ENCODE data around the gene SPIN2B. TPM values are rescaled to one million over a fixed set of nuclear protein-coding genes. Genes with fewer than 3 reads are reported as not detected.
"Not testable (repeated sequence)": the region's sequence is repeated elsewhere in the genome, so short reads cannot be mapped to it uniquely, and the experiment has no call there.

The SPIN2B gene
- total and polyA plus RNA-seq, 2 experiments from 2014 or later = 6.8 to 15.0 TPM

DNA sequence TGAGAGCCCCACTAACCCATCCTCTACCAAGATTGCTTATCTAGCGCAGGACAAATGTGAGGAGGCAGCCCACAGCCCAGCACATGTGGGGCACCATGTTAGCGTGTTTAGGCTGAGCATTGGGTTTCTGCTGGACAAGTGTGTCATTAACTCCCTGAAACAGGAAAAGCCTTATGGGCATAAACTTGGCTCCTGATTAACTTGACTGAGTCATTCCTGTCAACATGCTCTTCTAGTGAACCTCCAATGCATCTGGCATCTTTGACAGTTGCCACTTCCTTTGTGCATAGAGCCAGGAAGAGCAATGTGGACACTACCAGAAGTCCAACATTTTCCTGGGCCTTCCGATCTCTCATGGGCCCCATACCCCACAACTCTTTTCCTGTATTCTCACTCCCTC lies 13.4 kb upstream of the SPIN2B start:
- Histone ChIP-seq H3K27me3 (replicated peaks; ENCODE audit: insufficient read depth) (no peaks in the 10 kb centered on the region), H3K9ac (no peak overlapping the region), H3K4me1 (ENCODE audit: insufficient read depth) (no peaks in the 10 kb centered on the region), H3K79me2 (ENCODE audit: insufficient read depth) (no peaks in the 10 kb centered on the region), H3F3A (ENCODE audit: insufficient read depth) (no peaks in the 10 kb centered on the region), H3K9me2 (ENCODE audit: insufficient read depth) (no peaks in the 10 kb centered on the region), H3K27ac (no peak overlapping the region), H3K4me3 (no peak overlapping the region), H2AFZ (no peak overlapping the region), H3K36me3 (ENCODE audit: low read depth) (no peaks in the 10 kb centered on the region), H3K4me2 (ENCODE audit: unreplicated experiment) (no peak overlapping the region), H4K20me1 (ENCODE audit: insufficient read depth) (no peaks in the 10 kb centered on the region), H3K9me3 (ENCODE audit: low read depth) (no peaks in the 10 kb centered on the region)
- DNase-seq = no peak
- in situ Hi-C loops (cut with MboI) = no loop called here
- TF ChIP-seq EZH2phosphoT487 (IDR thresholded peaks at IDR 0.05; ENCODE audit: insufficient read depth, low read depth) (no peak), EZH2 (IDR thresholded peaks at IDR 0.05; ENCODE audit: insufficient read depth, poor library complexity, severe bottlenecking) (no peak)
- WGBS, 2 experiments (ENCODE audit: low coverage in 1 of 2, low lambda C conversion rate in 2 of 2, missing lambda C conversion rate in 2 of 2) = 94 to 100% methylated on average over 2 to 3 of the region's 3 CpGs

GRCh38 chrX:57133706-57134105 lies 12.4 kb upstream of the SPIN2B start:
- in situ Hi-C loops (cut with MboI) = no loop called here
- H4K20me1 ChIP-seq (ENCODE audit: insufficient read depth) = no peaks in the 10 kb centered on the region
- TF ChIP-seq EZH2phosphoT487 (IDR thresholded peaks at IDR 0.05; ENCODE audit: insufficient read depth, low read depth) = no peak
- TF ChIP-seq EZH2 (IDR thresholded peaks at IDR 0.05; ENCODE audit: insufficient read depth, poor library complexity, severe bottlenecking) = no peak
- no peak overlapping the region for H3K4me2 ChIP-seq (ENCODE audit: unreplicated experiment)
- no peaks in the 10 kb centered on the region for H3K36me3 ChIP-seq (ENCODE audit: low read depth)
- H3K9me3 ChIP-seq (ENCODE audit: low read depth) = no peaks in the 10 kb centered on the region
- no peaks in the 10 kb centered on the region for H3K4me1 ChIP-seq (ENCODE audit: insufficient read depth)
- no peak overlapping the region for H3K9ac ChIP-seq
- DNase-seq = no peak
- no peak overlapping the region for H2AFZ ChIP-seq
- no peaks in the 10 kb centered on the region for H3F3A ChIP-seq (ENCODE audit: insufficient read depth)
- 74% methylated on average over 4 of the region's 4 CpGs for WGBS, 2 experiments (ENCODE audit: low coverage in 1 of 2, low lambda C conversion rate in 2 of 2, missing lambda C conversion rate in 2 of 2)
- no peak overlapping the region for H3K4me3 ChIP-seq
- H3K27ac ChIP-seq = no peak overlapping the region
- H3K9me2 ChIP-seq (ENCODE audit: insufficient read depth) = no peaks in the 10 kb centered on the region
- no peaks in the 10 kb centered on the region for H3K79me2 ChIP-seq (ENCODE audit: insufficient read depth)
- H3K27me3 ChIP-seq (replicated peaks; ENCODE audit: insufficient read depth) = no peaks in the 10 kb centered on the region

GRCh38 chrX:57133284-57133683 lies 11.9 kb upstream of the SPIN2B start:
- H3K9ac ChIP-seq; H3F3A ChIP-seq (ENCODE audit: insufficient read depth); H3K9me2 ChIP-seq (ENCODE audit: insufficient read depth); H3K36me3 ChIP-seq (ENCODE audit: low read depth); H4K20me1 ChIP-seq (ENCODE audit: insufficient read depth); H3K27ac ChIP-seq; H3K79me2 ChIP-seq (ENCODE audit: insufficient read depth); H3K4me1 ChIP-seq (ENCODE audit: insufficient read depth); H3K9me3 ChIP-seq (ENCODE audit: low read depth); H3K4me3 ChIP-seq; in situ Hi-C loops (cut with MboI); H3K4me2 ChIP-seq (ENCODE audit: unreplicated experiment); H2AFZ ChIP-seq; H3K27me3 ChIP-seq (replicated peaks; ENCODE audit: insufficient read depth): not testable (repeated sequence)
- peak; percentile 16 for DNase-seq
- WGBS, 2 experiments (ENCODE audit: low coverage in 1 of 2, low lambda C conversion rate in 2 of 2, missing lambda C conversion rate in 2 of 2) = 25 to 31% methylated on average over 4 of the region's 4 CpGs

- in situ Hi-C loops (cut with MboI) = no loop called here
- H3K9ac ChIP-seq = no peak overlapping the region
- H3K27me3 ChIP-seq (replicated peaks; ENCODE audit: insufficient read depth) = no peaks in the 10 kb centered on the region
- TF ChIP-seq EZH2phosphoT487 (IDR thresholded peaks at IDR 0.05; ENCODE audit: insufficient read depth, low read depth) = no peak
- no peak for TF ChIP-seq EZH2 (IDR thresholded peaks at IDR 0.05; ENCODE audit: insufficient read depth, poor library complexity, severe bottlenecking)
- H3K79me2 ChIP-seq (ENCODE audit: insufficient read depth) = no peaks in the 10 kb centered on the region
- H3F3A ChIP-seq (ENCODE audit: insufficient read depth) = no peaks in the 10 kb centered on the region
- no peaks in the 10 kb centered on the region for H3K36me3 ChIP-seq (ENCODE audit: low read depth)
- H3K27ac ChIP-seq = no peak overlapping the region
- H3K4me2 ChIP-seq (ENCODE audit: unreplicated experiment) = no peak overlapping the region
- H3K4me3 ChIP-seq = no peak overlapping the region
- no peak overlapping the region for H2AFZ ChIP-seq
- H3K4me1 ChIP-seq (ENCODE audit: insufficient read depth) = no peaks in the 10 kb centered on the region
- H3K9me3 ChIP-seq (ENCODE audit: low read depth) = no peaks in the 10 kb centered on the region
- DNase-seq = no peak
- 92 to 94% methylated on average over 6 to 7 of the region's 7 CpGs for WGBS, 2 experiments (ENCODE audit: low coverage in 1 of 2, low lambda C conversion rate in 2 of 2, missing lambda C conversion rate in 2 of 2)
- H4K20me1 ChIP-seq (ENCODE audit: insufficient read depth) = no peaks in the 10 kb centered on the region
- H3K9me2 ChIP-seq (ENCODE audit: insufficient read depth) = no peaks in the 10 kb centered on the region
Measured at GRCh38 chrX:57132046-57132445, 10.7 kb upstream of the SPIN2B start.

- Histone ChIP-seq H3K79me2 (ENCODE audit: insufficient read depth) (peaks cover 11% of the 10 kb centered on the region; the same call in 1 of the 2 replicates), H3K4me3 (peak overlapping the region; percentile 77), H3K27ac (peak overlapping the region; percentile 57), H3K4me2 (ENCODE audit: unreplicated experiment) (peak overlapping the region; percentile 88), H3K9ac (peak overlapping the region; percentile 84), H2AFZ (peak overlapping the region; percentile 88), H3K27me3 (replicated peaks; ENCODE audit: insufficient read depth) (no peaks in the 10 kb centered on the region), H3K36me3 (ENCODE audit: low read depth) (no peaks in the 10 kb centered on the region), H3K4me1 (ENCODE audit: insufficient read depth) (0 out of 2 replicates have a peak, but pooled peaks cover 5% of the 10 kb centered on the region), H3F3A (ENCODE audit: insufficient read depth) (no peaks in the 10 kb centered on the region), H3K9me2 (ENCODE audit: insufficient read depth) (no peaks in the 10 kb centered on the region), H3K9me3 (ENCODE audit: low read depth) (no peaks in the 10 kb centered on the region), H4K20me1 (ENCODE audit: insufficient read depth) (no peaks in the 10 kb centered on the region)
- DNase-seq = peak; percentile 8
- in situ Hi-C loops (cut with MboI) = no loop called here
- TF ChIP-seq EZH2phosphoT487 (IDR thresholded peaks at IDR 0.05; ENCODE audit: insufficient read depth, low read depth) = no peak
- no peak for TF ChIP-seq EZH2 (IDR thresholded peaks at IDR 0.05; ENCODE audit: insufficient read depth, poor library complexity, severe bottlenecking)
- 3 to 6% methylated on average over 2 to 10 of the region's 10 CpGs for WGBS, 2 experiments (ENCODE audit: low coverage in 1 of 2, low lambda C conversion rate in 2 of 2, missing lambda C conversion rate in 2 of 2)
Measured at GRCh38 chrX:57121816-57122215, 468 bp upstream of the SPIN2B start.

- H4K20me1 ChIP-seq (ENCODE audit: insufficient read depth); H3K36me3 ChIP-seq (ENCODE audit: low read depth); H3F3A ChIP-seq (ENCODE audit: insufficient read depth); H3K9me3 ChIP-seq (ENCODE audit: low read depth); H3K27me3 ChIP-seq (replicated peaks; ENCODE audit: insufficient read depth); H3K9me2 ChIP-seq (ENCODE audit: insufficient read depth); H3K4me1 ChIP-seq (ENCODE audit: insufficient read depth); in situ Hi-C loops (cut with MboI): not testable (repeated sequence)
- WGBS, 2 experiments (ENCODE audit: low coverage in 1 of 2, low lambda C conversion rate in 2 of 2, missing lambda C conversion rate in 2 of 2) = 0 to 1% methylated on average over 2 to 10 of the region's 12 CpGs
- Histone ChIP-seq H2AFZ (peak overlapping the region; percentile 88), H3K4me3 (peak overlapping the region; percentile 77), H3K9ac (peak overlapping the region; percentile 84), H3K4me2 (ENCODE audit: unreplicated experiment) (peak overlapping the region; percentile 88), H3K79me2 (ENCODE audit: insufficient read depth) (peaks cover 11% of the 10 kb centered on the region; the same call in 1 of the 2 replicates), H3K27ac (peak overlapping the region; percentile 57; the same call in 1 of the 2 replicates)
- peak; percentile 5 for DNase-seq
Measured at GRCh38 chrX:57120619-57121161, 658 bp downstream of the SPIN2B start.
